ENCODE results near the gene ARHGEF33. TPM values are rescaled to one million over a fixed set of nuclear protein-coding genes. Genes with fewer than 3 reads are reported as not detected.

ARHGEF33 gene
- total and polyA plus RNA-seq, 2 of the 13 experiments (the other 11 are each of a cell fraction or from before 2014, with no cell fraction given): 0.04 TPM; not detected in 1

GRCh38 chr2:38947241-38948239 is 57.9 kb downstream of the ARHGEF33 start (continued):
- TF ChIP-seq STAG1 (CRISPR knock-in tag; IDR thresholded peaks at IDR 0.05): peak; percentile 92
- TF ChIP-seq ZNF326 (CRISPR knock-in tag; IDR thresholded peaks at IDR 0.05; ENCODE audit: borderline replicate concordance): no peak
- TF ChIP-seq IRF2 (CRISPR knock-in tag; IDR thresholded peaks at IDR 0.05): peak; percentile 12; the same call in 1 of the 2 replicates
- TF ChIP-seq, protein P1, sequence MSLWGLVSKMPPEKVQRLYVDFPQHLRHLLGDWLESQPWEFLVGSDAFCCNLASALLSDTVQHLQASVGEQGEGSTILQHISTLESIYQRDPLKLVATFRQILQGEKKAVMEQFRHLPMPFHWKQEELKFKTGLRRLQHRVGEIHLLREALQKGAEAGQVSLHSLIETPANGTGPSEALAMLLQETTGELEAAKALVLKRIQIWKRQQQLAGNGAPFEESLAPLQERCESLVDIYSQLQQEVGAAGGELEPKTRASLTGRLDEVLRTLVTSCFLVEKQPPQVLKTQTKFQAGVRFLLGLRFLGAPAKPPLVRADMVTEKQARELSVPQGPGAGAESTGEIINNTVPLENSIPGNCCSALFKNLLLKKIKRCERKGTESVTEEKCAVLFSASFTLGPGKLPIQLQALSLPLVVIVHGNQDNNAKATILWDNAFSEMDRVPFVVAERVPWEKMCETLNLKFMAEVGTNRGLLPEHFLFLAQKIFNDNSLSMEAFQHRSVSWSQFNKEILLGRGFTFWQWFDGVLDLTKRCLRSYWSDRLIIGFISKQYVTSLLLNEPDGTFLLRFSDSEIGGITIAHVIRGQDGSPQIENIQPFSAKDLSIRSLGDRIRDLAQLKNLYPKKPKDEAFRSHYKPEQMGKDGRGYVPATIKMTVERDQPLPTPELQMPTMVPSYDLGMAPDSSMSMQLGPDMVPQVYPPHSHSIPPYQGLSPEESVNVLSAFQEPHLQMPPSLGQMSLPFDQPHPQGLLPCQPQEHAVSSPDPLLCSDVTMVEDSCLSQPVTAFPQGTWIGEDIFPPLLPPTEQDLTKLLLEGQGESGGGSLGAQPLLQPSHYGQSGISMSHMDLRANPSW (CRISPR knock-in tag; IDR thresholded peaks at IDR 0.05; ENCODE audit: borderline replicate concordance): 0 out of 2 replicates have a peak, but pooled peaks have one; percentile 64
- no peak for TF ChIP-seq POLR2A (IDR thresholded peaks at IDR 0.05; ENCODE audit: insufficient read depth in 1 of 2, low read depth in 2 of 2, low read length in 2 of 2)
- 0 out of 2 replicates have a peak, but pooled peaks have one; percentile 17 for TF ChIP-seq ZBTB7B (CRISPR knock-in tag; IDR thresholded peaks at IDR 0.05)
- TF ChIP-seq ARID4A (CRISPR knock-in tag; IDR thresholded peaks at IDR 0.05; ENCODE audit: borderline replicate concordance): no peak
- TF ChIP-seq ZSCAN20 (CRISPR knock-in tag; IDR thresholded peaks at IDR 0.05; ENCODE audit: borderline replicate concordance): no peak
- no peak for TF ChIP-seq MED13 (CRISPR knock-in tag; IDR thresholded peaks at IDR 0.05)
- TF ChIP-seq, protein P2, sequence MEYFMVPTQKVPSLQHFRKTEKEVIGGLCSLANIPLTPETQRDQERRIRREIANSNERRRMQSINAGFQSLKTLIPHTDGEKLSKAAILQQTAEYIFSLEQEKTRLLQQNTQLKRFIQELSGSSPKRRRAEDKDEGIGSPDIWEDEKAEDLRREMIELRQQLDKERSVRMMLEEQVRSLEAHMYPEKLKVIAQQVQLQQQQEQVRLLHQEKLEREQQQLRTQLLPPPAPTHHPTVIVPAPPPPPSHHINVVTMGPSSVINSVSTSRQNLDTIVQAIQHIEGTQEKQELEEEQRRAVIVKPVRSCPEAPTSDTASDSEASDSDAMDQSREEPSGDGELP (IDR thresholded peaks at IDR 0.05; ENCODE audit: borderline replicate concordance, low read depth): peak; percentile 14; the same call in 1 of the 2 replicates
- TF ChIP-seq, protein P3, sequence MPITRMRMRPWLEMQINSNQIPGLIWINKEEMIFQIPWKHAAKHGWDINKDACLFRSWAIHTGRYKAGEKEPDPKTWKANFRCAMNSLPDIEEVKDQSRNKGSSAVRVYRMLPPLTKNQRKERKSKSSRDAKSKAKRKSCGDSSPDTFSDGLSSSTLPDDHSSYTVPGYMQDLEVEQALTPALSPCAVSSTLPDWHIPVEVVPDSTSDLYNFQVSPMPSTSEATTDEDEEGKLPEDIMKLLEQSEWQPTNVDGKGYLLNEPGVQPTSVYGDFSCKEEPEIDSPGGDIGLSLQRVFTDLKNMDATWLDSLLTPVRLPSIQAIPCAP (CRISPR knock-in tag; IDR thresholded peaks at IDR 0.05; ENCODE audit: low read depth): no peak
- peak; percentile 87; the same call in 1 of the 2 replicates for TF ChIP-seq TRAFD1 (CRISPR knock-in tag; IDR thresholded peaks at IDR 0.05; ENCODE audit: borderline replicate concordance)
- TF ChIP-seq ZSCAN9 (CRISPR knock-in tag; IDR thresholded peaks at IDR 0.05; ENCODE audit: borderline replicate concordance): no peak
- no peak for TF ChIP-seq PTBP1 (IDR thresholded peaks at IDR 0.05; ENCODE audit: low read depth, low read length, poor library complexity, severe bottlenecking)
- TF ChIP-seq NCOA1 (CRISPR knock-in tag; IDR thresholded peaks at IDR 0.05): no peak
- TF ChIP-seq SAP130 (CRISPR knock-in tag; IDR thresholded peaks at IDR 0.05; ENCODE audit: low read depth): peak; percentile 59
